ENCODE measurements around the gene PLA2G15. TPM values are rescaled to one million over a fixed set of nuclear protein-coding genes. Genes with fewer than 3 reads are reported as not detected.

Gene PLA2G15
- total and polyA plus RNA-seq, 2 experiments from 2014 or later, result 3.1 to 14.8 TPM

- H3K36me3 ChIP-seq (ENCODE audit: insufficient read depth), result no peaks in the 10 kb centered on the region
- no peak overlapping the region for H3K4me3 Mint-ChIP-seq
- no peak overlapping the region for H3K27ac Mint-ChIP-seq
- H3K4me1 ChIP-seq (ENCODE audit: insufficient read depth), result no peaks in the 10 kb centered on the region
- peaks cover 6% of the 10 kb centered on the region; the same call in 1 of the 2 replicates for H4K20me1 ChIP-seq (replicated peaks; ENCODE audit: insufficient read depth)
- DNase-seq (ENCODE audit: low spot score) (no peak), ATAC-seq (no peak)
- H3K27ac ChIP-seq (ENCODE audit: low read depth), result no peak overlapping the region
- H3K4me1 Mint-ChIP-seq, result no peaks in the 10 kb centered on the region
- no peaks in the 10 kb centered on the region for H3K27me3 Mint-ChIP-seq (ENCODE audit: insufficient read depth, low read depth, poor library complexity)
- TF ChIP-seq CTCF (conservative IDR thresholded peaks at IDR 0.05; ENCODE audit: low read depth in 2 of 2) (no peak), ZNF462 (CRISPR knock-in tag; IDR thresholded peaks at IDR 0.05) (no peak), ZNF114 (CRISPR knock-in tag; IDR thresholded peaks at IDR 0.05) (no peak), POLR2AphosphoS5 (IDR thresholded peaks at IDR 0.05; ENCODE audit: low read depth) (no peak), STAT1 (IDR thresholded peaks at IDR 0.05; ENCODE audit: unreplicated experiment) (no peak), CREB1 (CRISPR knock-in tag; IDR thresholded peaks at IDR 0.05; ENCODE audit: low read depth) (no peak), REST (IDR thresholded peaks at IDR 0.05; ENCODE audit: unreplicated experiment) (no peak), NANOG (IDR thresholded peaks at IDR 0.05; ENCODE audit: borderline replicate concordance) (no peak), ETS1 (IDR thresholded peaks at IDR 0.05) (no peak), EZH2phosphoT487 (IDR thresholded peaks at IDR 0.05; ENCODE audit: unreplicated experiment) (no peak), EZH2 (IDR thresholded peaks at IDR 0.05; ENCODE audit: low read depth, unreplicated experiment) (no peak), JUNB (IDR thresholded peaks at IDR 0.05; ENCODE audit: unreplicated experiment) (no peak), ZNF331 (CRISPR knock-in tag; IDR thresholded peaks at IDR 0.05; ENCODE audit: low read depth) (no peak)
- H3K79me2 ChIP-seq (replicated peaks; ENCODE audit: insufficient read depth), result no peaks in the 10 kb centered on the region
- H3K4me3 ChIP-seq, result no peak overlapping the region
- H3K36me3 Mint-ChIP-seq (ENCODE audit: low read depth), result peaks cover 27% of the 10 kb centered on the region
- H3K27me3 ChIP-seq (ENCODE audit: insufficient read depth), result no peaks in the 10 kb centered on the region
- H2AFZ ChIP-seq, result no peak overlapping the region
- H3K9me3 Mint-ChIP-seq, result no peaks in the 10 kb centered on the region; the same call in 2 of the 3 replicates
- H3K9me2 ChIP-seq (ENCODE audit: insufficient read depth), result no peaks in the 10 kb centered on the region
- H3F3A ChIP-seq (replicated peaks; ENCODE audit: low read depth), result peaks cover 5% of the 10 kb centered on the region; the same call in 1 of the 2 replicates
- no peak overlapping the region for H3K4me2 ChIP-seq
Observed at GRCh38 chr16:68282064-68282452, 36.9 kb downstream of the PLA2G15 start.

All from GM23338 (cell line).